Activated naive CD8-positive, alpha-beta T cell (primary cell): ENCODE results near the gene CLTC.
"Not testable (repeated sequence)": the region's sequence is repeated elsewhere in the genome, so short reads cannot be mapped to it uniquely, and the experiment has no call there.

Source experiments
- H3K27ac Mint-ChIP-seq: one replicate; pipeline ENCODE4 v1.8.0; 2021; ENCODE audit warnings: mixed read lengths
- H3K27me3 Mint-ChIP-seq: one replicate; pipeline ENCODE4 v1.8.0; 2021; ENCODE audit warnings: mixed read lengths
- H3K36me3 Mint-ChIP-seq: one replicate; pipeline ENCODE4 v1.8.0; 2021; ENCODE audit warnings: mixed read lengths
- H3K4me1 Mint-ChIP-seq: one replicate; pipeline ENCODE4 v1.8.0; 2021; ENCODE audit warnings: low read depth, mixed read lengths
- H3K4me3 Mint-ChIP-seq: one replicate; pipeline ENCODE4 v1.8.0; 2021; ENCODE audit warnings: mild to moderate bottlenecking, mixed read lengths
- H3K9me3 Mint-ChIP-seq: one replicate; pipeline ENCODE4 v1.8.0; 2021; ENCODE audit warnings: low read depth, mixed read lengths

CLTC gene

DNA sequence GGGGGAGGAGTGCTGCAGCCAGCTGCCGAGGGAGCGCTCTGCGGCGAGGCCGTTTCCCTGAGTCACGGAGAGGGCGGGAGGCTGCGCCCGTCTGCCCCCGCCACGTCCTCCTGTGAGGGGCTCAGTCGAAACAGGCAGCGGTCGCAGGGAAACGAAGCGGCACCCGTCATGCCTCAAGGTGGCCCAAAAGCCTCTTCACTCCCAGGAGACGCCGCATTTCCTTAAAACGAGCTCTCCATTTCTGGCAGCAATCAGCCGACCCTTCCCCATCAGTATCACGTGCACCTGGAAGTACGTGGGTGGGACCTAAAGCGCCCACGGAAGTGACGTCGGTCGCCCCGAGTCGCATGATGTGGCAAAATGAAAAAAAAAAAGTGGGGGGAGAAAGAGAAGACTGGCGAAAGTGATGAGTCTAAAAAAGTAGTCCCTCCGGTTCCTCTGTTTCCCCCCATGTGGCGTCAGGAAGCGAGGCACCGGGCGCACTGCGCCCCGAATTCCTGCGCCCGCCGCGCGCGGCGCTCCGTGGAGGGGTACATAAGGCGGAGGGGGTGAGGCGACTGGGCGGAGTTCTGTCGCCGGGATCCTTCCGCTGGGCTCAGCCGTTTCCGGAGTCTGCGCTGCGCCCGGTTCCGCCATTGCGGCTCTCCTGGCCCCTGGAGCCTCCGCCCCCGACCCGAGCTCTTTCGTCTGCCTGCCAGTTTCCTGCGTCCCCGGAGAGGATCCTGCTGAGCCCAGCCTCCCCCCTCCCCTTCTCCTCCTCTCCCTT is at the start of gene CLTC:
Gene CLTC (plus strand): TSS at position 598 of the 766 bp plus-strand sequence. CDS start 237 bp downstream, outside the sequence.
- Mint-ChIP-seq H3K27ac (peak within 1 kb of the TSS; percentile 98), H3K27me3 (no peaks in the 10 kb centered on the region), H3K9me3 (no peaks in the 10 kb centered on the region), H3K4me1 (peaks cover 52% of the 10 kb centered on the region), H3K36me3 (no peaks in the 10 kb centered on the region), H3K4me3 (peak within 1 kb of the TSS; percentile 93)

DNA sequence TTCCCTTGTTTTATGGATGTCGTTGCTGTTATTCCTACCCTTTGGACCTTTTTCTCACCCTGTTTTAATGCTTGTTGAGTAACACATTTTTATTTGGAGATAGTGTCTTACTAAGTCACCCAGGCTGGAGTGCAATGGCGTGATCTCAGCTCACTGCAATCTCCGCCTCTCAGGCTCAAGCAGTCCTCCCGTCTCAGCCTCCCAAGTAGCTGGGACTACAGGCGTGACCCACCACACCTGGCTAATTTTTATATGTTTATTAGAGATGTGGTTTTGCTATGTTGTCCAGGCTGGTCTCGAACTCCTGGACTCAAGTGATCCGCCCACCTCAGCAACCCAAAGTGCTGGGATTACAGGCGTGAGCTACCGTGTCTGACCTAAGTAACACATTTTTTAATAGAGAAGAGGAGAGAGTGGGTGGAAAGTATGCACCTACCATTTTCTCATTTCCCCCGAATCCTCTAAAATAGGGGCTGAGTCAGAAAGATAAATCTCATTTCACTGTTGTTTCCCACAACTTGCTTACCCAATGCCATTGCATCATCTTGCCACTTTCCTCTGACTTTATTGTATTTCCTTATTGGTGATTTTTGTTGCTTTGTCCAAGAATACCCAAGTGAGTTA is 47.3 kb upstream of the CLTC start:
- H3K36me3 Mint-ChIP-seq = peaks cover 7% of the 10 kb centered on the region
- H3K4me1 Mint-ChIP-seq = peaks cover 19% of the 10 kb centered on the region
- H3K4me3 Mint-ChIP-seq = no peak overlapping the region
- peak overlapping the region; percentile 72 for H3K27ac Mint-ChIP-seq
- H3K9me3 Mint-ChIP-seq = no peaks in the 10 kb centered on the region
- H3K27me3 Mint-ChIP-seq = no peaks in the 10 kb centered on the region

DNA sequence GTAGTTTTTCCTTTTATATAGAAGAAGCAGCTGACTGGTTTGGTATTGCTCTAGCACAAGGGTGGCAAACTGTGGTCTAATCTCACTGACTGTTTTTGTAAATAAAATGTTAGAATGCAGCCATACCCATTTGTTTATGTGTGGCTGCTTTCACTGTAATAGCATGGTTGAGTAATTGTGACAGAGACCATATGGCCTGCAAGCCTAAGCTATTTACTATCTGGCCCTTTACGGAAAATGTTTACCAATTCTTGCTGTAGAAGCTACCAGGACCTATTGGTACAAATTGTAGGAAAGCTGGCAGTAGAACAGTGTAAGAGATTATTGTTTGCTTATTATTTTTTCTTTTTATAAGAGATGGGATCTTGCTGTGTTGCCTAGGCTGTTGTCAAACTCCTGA is 35.5 kb upstream of the CLTC start:
- H3K9me3 Mint-ChIP-seq, H3K27ac Mint-ChIP-seq: not testable (repeated sequence)

DNA sequence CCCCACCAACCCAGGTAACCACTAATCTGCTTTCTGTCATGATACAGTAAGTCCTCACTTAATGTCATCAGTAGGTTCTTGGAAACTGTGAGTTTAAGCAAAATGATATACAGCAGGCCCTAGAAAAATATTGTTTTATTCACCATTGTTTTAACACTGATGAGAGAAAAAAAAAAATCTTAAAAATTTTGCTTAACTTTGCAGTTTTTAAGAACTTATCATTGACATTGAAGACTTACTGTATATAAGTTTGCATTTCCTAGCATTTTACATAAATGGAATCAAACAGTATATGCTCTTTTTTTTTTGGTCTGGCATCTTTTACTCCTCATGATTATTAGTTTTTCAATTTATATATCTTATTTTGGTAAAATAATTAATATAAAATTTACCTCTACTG is 19.5 kb upstream of the CLTC start:
- H3K27me3 Mint-ChIP-seq = no peaks in the 10 kb centered on the region
- no peak overlapping the region for H3K27ac Mint-ChIP-seq
- H3K4me1 Mint-ChIP-seq = no peaks in the 10 kb centered on the region
- no peaks in the 10 kb centered on the region for H3K9me3 Mint-ChIP-seq
- H3K36me3 Mint-ChIP-seq = peaks cover 9% of the 10 kb centered on the region
- H3K4me3 Mint-ChIP-seq = no peak overlapping the region

More for the DNA sequence above, 35.5 kb upstream of the CLTC start:
- H3K4me1 Mint-ChIP-seq, H3K27me3 Mint-ChIP-seq, H3K36me3 Mint-ChIP-seq, H3K4me3 Mint-ChIP-seq: not testable (repeated sequence)

DNA sequence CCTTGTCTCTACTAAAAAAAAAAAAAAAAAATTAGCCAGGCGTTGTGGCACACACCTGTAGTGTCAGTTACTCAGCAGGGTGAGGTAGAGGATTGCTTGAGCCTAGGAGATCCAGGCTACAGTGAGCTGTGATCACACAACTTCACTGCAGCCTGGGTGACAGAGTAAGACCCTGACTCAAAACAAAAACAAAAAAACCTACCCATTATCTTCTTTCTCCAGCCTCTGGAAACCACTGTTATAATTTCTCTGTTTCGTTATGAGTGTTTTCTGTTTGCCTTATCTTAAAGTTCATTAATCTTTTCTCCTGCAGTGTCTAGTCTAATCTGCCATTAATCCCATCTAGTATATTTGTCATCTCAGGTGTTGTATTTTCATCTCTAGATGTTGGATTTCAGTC is 18.6 kb upstream of the CLTC start:
- H3K27me3 Mint-ChIP-seq = no peaks in the 10 kb centered on the region
- H3K4me1 Mint-ChIP-seq = no peaks in the 10 kb centered on the region
- no peaks in the 10 kb centered on the region for H3K9me3 Mint-ChIP-seq
- H3K36me3 Mint-ChIP-seq = peaks cover 12% of the 10 kb centered on the region
- H3K4me3 Mint-ChIP-seq = no peak overlapping the region
- peak overlapping the region; percentile 19 for H3K27ac Mint-ChIP-seq

DNA sequence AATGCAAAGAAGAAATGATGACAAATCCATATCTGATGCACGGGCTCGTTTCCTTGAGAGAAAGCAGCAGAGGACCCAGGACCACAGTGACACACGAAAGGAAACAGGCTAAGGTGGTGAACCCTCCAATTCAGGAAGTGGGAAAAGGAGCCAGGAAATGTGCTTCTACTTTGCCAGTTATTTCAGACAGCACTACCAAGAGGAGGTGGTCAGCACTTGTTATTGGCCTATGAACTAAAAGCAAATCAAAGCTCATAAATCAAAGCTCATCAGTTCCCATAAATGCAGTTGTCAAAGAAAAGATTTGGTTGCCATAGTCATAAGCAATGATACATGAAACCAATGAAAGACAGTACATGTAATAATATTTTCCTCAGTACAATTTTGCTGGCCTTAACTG is 12.6 kb upstream of the CLTC start:
- H3K4me1 Mint-ChIP-seq = no peaks in the 10 kb centered on the region
- no peaks in the 10 kb centered on the region for H3K9me3 Mint-ChIP-seq
- H3K27ac Mint-ChIP-seq = no peak overlapping the region
- peaks cover 18% of the 10 kb centered on the region for H3K36me3 Mint-ChIP-seq
- no peaks in the 10 kb centered on the region for H3K27me3 Mint-ChIP-seq
- no peak overlapping the region for H3K4me3 Mint-ChIP-seq

DNA sequence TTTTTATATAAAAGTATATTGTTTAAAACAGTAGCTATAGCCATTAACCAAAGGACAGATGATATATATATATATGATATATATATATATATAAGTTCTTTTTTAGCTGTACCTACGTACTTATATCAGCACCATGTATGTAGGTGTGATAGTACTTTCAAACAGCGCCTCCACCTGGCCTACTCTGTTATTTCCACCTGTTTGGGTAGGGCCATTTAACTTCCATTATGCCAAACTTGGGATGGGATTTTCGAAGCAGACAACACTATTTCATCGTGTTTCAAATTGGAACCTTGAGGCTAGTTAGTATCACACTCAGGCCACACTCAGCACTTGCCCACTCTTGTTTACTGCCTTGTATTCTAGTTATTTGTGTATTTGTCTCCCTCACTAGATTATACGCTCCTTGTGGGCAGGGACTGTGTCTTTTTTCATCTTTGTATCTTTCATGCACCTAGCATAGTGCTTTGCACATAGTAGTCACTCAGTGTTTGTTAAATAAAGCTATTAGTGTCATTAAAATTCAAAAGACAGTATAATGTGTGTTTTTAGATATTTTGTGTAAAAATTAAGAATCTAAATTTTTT is 11.8 kb upstream of the CLTC start:
- no peaks in the 10 kb centered on the region for H3K4me1 Mint-ChIP-seq
- no peaks in the 10 kb centered on the region for H3K27me3 Mint-ChIP-seq
- no peak overlapping the region for H3K27ac Mint-ChIP-seq
- H3K9me3 Mint-ChIP-seq = no peaks in the 10 kb centered on the region
- no peak overlapping the region for H3K4me3 Mint-ChIP-seq
- H3K36me3 Mint-ChIP-seq = peaks cover 14% of the 10 kb centered on the region

DNA sequence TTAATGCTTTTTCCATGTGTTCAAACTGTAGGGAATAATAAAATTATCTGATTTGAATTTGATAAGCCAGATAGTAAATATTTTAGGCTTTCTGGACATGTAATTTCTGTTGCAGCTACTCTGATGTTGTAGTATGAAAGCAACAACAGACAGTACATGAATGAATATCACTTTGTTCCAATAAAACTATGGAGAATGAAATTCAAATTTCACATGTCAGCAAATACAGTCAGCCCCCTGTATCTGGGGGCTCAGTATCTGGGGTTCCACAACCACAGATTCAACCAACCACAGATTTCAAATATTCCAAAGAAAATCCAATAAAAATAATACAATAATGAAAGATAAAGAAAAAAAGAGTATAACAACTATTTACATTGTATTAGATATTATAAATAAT is 8.2 kb upstream of the CLTC start:
- no peak overlapping the region for H3K4me3 Mint-ChIP-seq
- no peak overlapping the region for H3K27ac Mint-ChIP-seq
- no peaks in the 10 kb centered on the region for H3K4me1 Mint-ChIP-seq
- H3K27me3 Mint-ChIP-seq = no peaks in the 10 kb centered on the region
- no peaks in the 10 kb centered on the region for H3K9me3 Mint-ChIP-seq
- H3K36me3 Mint-ChIP-seq = peaks cover 10% of the 10 kb centered on the region

DNA sequence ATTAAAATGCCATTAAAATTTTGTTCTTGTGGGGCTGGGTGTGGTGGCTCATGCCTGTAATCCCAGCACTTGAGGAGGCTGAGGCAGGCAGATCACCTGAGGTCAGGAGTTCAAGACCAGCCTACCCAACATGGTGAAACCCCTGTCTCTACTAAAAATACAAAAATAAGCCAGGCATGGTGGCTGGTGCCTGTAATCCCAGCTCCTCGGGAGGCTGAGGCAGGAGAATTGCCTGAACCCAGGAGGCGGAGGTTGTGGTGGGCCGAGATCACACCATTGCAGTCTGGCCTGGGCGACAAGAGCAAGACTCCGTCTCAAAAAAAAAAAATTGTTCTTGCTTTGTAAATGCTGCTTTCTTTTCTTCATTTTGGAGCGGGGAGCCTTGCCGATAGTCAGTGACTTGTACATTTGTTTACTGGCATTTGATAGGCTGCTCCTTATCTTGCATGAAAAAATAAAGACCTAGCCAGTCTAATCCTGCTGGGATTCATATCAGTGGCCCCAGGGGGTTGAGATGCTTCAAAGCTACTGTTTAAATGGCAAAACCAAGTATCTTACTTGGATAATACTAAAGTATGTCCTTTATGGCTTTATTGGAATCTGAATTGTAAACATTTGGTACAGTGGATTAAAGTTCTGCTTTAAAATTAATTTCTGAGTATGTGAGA is 3.3 kb upstream of the CLTC start:
- H3K27me3 Mint-ChIP-seq = no peaks in the 10 kb centered on the region
- no peaks in the 10 kb centered on the region for H3K36me3 Mint-ChIP-seq
- H3K27ac Mint-ChIP-seq = no peak overlapping the region
- H3K4me3 Mint-ChIP-seq = no peak overlapping the region
- peaks cover 26% of the 10 kb centered on the region for H3K4me1 Mint-ChIP-seq
- H3K9me3 Mint-ChIP-seq = no peaks in the 10 kb centered on the region

DNA sequence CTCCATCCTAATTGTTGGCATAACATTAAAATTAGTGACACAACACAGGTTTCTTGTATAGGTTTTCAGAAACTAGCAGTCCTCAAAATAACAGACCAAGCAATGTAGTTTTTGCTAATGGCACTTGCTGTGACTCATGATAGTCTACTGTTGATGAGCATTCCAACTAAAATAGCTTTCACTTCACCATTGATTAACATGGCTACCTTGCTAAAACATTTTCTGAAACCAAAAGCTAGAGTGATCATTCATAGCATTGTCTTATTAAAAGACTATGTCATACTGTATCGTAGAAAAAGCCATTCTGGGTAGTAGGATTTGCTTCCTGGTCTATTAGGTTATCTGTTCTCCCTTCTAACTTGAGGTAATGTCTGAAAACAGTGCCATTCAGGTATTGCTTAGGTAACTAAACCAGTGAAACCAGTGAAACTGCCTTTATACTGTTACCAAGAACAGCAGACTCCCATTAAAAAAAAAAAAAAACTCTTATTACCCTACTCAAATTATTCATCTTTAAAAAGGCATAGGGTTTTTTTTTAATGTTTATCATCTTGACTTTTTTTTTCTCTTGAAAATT is 2.5 kb upstream of the CLTC start:
- Mint-ChIP-seq H3K4me1 (peaks cover 35% of the 10 kb centered on the region), H3K27me3 (no peaks in the 10 kb centered on the region), H3K4me3 (peak overlapping the region; percentile 0), H3K9me3 (no peaks in the 10 kb centered on the region), H3K27ac (no peak overlapping the region), H3K36me3 (no peaks in the 10 kb centered on the region)

DNA sequence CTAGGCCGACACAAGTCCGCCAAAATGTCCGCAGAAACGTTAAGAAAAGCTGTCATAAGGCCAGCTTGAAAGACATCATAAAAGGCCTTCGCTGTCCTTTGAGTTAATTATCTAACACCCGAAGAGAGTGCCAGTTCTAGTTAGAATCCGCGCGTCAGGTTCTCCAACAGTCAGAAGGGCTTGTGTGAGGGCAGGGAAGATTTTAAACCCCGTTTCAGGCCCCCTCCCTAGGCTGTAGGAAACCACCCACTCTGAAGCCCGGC is 729 bp upstream of the CLTC start:
- peak overlapping the region; percentile 93 for H3K4me3 Mint-ChIP-seq
- no peaks in the 10 kb centered on the region for H3K9me3 Mint-ChIP-seq
- H3K27me3 Mint-ChIP-seq = no peaks in the 10 kb centered on the region
- peak overlapping the region; percentile 98 for H3K27ac Mint-ChIP-seq
- H3K36me3 Mint-ChIP-seq = no peaks in the 10 kb centered on the region
- H3K4me1 Mint-ChIP-seq = peaks cover 48% of the 10 kb centered on the region

DNA sequence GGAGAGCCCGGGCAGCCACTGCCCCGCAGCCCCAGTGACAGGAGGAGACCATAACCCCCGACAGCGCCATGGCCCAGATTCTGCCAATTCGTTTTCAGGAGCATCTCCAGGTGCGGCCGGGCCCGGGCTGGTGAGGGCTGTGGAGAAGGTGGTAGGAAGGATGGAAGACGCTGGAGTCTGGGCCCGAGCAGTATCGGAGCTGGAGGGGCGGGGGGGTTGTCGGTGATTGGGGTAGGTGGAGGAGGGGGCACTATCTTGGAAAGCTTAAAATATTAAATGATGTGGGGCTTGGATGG is 317 bp downstream of the CLTC start:
- H3K27me3 Mint-ChIP-seq = no peaks in the 10 kb centered on the region
- H3K4me3 Mint-ChIP-seq = peak overlapping the region; percentile 93

DNA sequence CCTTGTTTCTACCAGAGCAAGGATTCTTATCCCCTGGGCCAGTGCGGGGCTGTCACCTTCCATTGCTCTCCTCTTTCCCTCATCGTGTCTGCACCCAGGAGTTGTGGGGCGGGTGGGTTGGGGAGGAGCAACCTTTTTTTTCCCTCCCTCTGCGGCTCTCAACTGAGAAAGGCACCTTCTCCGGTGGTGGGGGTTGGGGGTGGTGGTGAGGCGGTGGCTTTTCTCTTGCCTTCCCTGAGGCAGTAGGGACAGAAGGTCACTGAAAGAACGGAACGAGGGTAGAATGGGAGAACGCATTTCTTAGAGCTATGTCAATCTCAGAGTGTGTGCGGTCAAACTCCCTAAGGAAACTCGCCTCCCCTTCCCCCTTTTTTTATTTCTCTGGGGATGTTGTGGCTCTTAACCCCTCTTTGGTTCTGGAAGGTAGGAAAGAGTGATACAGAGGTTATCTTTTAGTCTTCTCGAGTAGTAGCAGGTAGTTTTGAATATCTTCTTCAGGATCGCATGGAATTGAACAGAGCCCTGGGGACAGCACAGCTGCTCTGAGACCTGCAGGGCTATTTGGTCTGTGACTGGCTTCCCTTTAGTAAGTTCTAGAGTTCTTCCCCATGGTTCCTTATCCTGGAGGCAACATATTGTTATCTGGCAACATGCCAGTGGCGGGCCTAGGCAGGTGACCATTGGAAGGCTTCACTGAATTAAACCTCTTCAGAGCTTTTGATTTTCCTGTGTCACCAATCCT is 994 bp downstream of the CLTC start:
- no peaks in the 10 kb centered on the region for H3K36me3 Mint-ChIP-seq

More for the DNA sequence above, 317 bp downstream of the CLTC start:
- Mint-ChIP-seq H3K9me3 (no peaks in the 10 kb centered on the region), H3K36me3 (no peaks in the 10 kb centered on the region), H3K27ac (peak overlapping the region; percentile 98), H3K4me1 (peaks cover 53% of the 10 kb centered on the region)

DNA sequence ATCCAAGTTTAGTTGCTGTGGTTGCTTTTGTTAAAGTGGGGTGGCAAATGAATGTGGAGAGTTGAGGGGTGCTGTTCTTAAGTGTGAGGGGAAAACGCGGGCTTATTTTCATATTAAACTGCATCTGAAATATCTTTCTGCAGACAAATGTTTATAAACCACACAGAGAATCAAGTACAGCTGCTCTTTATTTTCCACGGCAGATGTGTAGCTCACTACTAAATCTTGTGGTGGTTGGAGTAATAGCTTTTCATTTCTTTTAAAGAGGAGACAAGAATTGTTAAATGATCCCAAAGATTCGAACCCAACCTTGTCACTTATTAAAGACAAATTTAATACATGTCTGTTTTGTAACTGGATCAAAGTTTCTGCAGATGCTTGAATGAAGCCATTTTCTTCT is 2.1 kb downstream of the CLTC start:
- peaks cover 65% of the 10 kb centered on the region for H3K4me1 Mint-ChIP-seq
- H3K27ac Mint-ChIP-seq = peak overlapping the region; percentile 19
- no peaks in the 10 kb centered on the region for H3K27me3 Mint-ChIP-seq
- H3K4me3 Mint-ChIP-seq = peak overlapping the region; percentile 93
- no peaks in the 10 kb centered on the region for H3K36me3 Mint-ChIP-seq
- no peaks in the 10 kb centered on the region for H3K9me3 Mint-ChIP-seq

More for the DNA sequence above, 994 bp downstream of the CLTC start:
- Mint-ChIP-seq H3K27me3 (no peaks in the 10 kb centered on the region), H3K27ac (peak overlapping the region; percentile 98), H3K4me3 (peak overlapping the region; percentile 93), H3K9me3 (no peaks in the 10 kb centered on the region), H3K4me1 (peaks cover 57% of the 10 kb centered on the region)
